RKO (cell line): Measurements from ENCODE around the gene ELSPBP1.
A peak's percentile ranks its signal among the peaks of the same experiment; 100 is the strongest.
"Not testable (repeated sequence)": the region's sequence is repeated elsewhere in the genome, so short reads cannot be mapped to it uniquely, and the experiment has no call there.

ENCODE experiments used
- DNase-seq: peaks from one replicate; pipeline ENCODE4 v3.0.0-alpha.2; 2016; ENCODE audit warnings: low spot score

Gene ELSPBP1

DNA sequence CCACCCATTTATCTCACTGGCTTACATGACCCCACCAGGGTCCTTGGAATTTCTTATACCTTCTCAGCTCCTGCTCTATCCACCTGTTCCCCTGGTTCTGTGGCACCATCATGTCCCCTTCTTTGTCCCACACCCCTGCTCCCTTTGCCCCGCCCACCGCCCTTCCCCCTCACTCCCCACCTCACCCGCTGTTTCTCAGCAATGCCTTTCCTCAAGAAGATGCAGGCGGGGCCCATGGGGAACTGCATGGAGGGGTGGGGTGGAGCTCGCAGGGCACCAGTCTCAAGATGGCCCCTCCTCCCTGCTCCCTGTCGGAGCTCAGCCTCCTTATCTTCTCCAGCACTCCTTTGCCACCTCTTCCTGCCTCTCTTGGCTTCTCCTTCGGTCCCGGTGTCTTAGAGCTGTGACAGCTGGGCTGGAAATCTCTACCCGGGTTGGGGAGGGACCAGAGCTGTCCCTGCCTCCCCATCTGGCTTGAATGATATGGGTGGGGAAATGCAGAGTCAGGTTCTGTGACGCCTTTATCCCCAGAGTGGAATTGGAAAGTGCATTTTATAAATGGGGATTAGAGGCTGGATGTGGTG is 49.3 kb downstream of the ELSPBP1 start, which contains the start of gene CABP5:
Gene CABP5, minus strand, starts transcription at position 405 of the 584 bp plus-strand sequence. Its CDS starts 157 bp downstream, at position 248.
- DNase-seq = no peak

DNA sequence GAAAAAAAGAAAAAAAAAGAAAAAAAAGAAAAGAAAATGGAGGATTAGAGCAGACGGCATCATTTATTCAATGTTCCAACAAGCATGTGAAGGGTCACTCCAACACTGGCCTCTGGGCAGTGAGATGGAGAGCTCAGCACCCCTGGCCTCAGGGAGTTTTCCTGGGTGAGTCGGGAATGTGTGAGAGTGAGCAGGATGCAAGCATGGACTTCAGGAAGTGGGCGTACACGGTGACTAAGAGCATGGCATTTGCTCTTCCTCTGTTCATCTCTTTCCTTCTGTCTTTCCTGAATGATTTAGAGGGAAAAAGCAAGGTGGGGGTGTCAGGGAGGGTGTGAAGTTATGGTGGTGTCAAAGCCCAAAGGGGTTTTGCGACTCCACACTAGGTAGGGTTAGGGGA is 50.1 kb downstream of the ELSPBP1 start:
- no peak for DNase-seq

DNA sequence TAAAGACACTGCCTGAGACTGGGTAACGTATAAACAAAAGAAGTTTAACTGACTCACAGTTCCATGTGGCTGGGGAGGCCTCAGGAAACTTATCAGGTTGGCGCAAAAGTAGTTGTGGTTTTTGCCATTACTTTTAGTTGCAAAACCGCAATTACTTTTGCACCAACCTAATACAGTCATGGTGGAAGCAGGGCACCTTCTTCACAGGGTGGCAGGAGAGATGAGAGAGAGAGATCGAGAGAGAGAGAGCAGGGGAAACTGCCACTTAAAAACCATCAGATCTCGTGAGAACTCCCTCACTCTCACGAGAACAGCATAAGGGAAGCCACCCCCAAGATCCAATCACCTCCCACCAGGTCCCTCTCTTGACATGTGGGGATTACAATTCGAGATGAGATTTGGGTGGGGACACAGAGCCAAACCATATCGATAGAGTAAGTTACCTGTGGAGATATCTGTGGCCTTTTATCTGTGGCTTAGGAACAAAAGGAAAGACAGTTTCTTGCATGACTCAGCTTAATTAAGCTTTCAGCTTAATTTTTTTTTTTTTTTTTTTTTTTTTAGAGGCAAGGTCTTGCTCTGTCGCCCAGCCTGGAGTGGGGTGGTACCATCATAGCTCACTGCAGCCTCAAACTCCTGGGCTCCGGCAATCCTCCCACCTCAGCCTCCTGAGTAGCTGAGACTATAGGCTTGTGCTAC is 57.1 kb downstream of the ELSPBP1 start:
- DNase-seq = no peak

DNA sequence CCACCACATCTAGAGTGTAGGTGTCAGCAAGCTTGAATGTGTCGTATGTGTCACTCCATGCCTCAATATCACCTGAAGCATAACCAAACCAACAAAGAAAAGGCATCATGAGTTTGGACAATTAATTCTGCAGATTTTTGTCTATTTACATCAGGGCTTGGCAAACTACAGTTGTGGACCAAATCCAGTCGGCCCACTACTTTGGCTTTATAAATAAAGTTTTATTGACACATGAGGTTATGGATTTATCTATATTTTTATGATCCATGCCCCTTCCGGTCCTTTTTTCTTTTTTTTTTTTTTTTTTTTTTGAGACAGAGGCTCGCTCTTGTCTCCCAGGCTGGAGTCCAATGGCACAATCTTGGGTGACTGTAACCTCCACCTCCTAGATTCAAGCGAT is 58.6 kb downstream of the ELSPBP1 start:
- DNase-seq = no peak

DNA sequence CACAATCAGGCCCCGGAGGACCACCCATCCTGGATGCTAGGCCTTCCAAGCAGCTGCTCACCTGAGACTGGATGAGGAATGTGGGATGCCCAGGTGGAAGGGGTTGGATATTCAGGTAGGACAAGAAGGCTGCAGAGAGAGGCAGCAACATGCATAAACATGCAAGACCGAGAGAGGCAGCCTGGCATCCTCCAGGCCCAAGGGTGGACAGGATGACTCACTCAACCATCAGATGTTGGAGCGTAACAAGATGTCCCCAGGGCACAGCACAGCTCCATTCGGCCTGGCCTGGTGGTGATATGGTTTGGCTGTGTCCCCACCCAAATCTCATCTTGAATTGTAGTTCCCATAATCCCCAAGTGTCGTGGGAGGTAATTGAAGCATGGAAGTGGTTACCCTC is 59.4 kb downstream of the ELSPBP1 start:
- DNase-seq = no peak

DNA sequence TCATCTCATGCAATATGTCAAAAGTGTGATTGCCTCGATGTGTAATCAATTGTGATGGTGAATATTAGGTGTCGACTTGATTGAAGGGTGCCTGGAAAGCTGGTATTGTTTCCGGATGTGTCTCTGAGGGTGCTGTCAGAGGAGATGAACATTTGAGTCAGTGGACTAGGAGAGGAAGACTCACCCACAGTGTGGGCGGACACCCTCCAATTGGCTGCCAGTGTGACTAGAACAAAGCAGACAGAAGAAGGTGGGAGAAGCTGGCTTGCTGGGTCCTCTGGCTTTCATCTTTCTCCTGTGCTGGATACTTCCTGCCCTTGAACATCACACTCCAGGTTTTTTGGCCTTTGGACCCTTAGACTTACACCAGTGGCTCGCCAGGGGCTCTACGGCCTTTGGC is 64.9 kb downstream of the ELSPBP1 start:
- peak; percentile 15 for DNase-seq

DNA sequence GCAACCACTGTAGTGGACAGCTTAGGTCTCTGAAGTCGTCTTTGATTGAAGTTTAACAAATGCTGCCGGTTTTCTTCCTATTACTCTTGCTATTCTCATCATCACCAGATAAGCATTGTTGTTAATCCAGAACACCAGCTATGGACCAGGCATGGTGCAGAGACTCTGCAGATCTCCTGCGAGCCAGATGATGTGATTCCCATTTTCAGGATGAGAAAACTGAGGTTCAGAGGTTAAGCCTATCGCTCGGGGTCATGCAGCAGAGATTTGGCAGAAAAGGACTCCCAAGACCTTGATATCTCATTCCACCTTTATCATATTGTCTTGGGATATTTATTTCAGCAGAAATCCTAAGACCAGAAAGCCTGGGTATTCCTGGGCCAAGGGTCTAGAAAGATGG is 65.9 kb downstream of the ELSPBP1 start:
- no peak for DNase-seq

DNA sequence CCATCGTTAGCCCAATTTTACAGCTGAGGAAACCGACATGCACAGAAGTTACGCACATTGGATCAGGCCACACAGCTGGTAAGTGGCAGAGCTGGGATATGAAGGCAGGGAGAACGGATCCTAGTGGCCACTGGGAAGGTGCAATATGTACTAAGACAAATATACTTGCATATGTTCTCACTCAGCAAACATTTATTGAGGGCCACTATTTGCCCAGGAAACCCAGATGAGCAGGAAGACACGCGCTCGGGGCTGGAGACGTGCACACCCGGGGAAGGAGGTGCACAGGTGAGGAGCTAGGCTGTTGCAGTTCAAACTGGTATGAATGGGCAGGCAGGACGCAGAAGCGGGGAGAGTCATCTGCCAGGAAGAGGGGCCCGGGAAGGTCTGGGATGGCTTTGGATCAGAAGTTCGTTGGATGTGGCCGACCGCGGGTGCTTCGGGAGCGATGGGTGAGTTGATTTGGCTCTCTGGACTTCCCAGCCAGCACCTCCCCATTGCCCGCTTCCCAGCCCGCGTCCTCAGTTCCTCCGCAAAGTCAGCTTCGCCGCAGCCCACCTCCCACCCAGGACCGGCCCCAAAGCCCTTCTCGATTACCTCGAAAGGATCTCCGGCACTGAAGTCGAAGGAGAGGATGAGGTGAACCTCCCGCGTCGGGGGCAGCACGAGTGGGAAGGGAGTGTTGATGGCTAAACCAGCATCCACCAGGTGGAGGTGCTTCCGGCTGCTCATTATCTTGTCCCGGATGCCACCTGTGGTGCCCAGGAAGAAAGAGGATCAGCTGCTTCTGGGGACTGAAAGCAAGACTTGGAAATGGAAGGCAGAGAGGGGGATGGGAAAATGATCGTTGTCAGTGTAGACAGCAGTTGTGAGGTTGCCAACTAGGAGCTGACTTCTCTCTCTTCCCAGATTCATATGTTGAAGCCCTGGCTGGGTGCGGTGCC is 67.2 kb downstream of the ELSPBP1 start:
- DNase-seq = no peak

DNA sequence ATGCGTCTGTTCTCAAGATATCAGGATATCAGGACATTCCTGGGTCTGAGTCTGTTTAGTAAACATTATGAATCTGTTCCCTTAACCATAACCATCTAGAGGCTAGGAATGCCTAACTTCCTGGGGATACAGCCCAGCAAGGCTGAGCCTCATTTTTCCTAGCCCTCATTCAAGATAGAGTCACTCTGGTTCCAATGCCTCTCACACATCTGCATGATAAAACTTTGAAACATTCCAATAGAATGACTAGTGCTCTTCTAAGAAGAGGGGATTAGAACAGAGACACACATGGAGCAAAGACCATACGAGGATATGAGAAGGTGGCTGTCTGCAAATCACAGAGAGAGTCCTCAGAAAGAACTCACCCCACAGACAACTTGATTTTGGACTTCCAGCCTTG is 70.1 kb downstream of the ELSPBP1 start:
- DNase-seq = no peak

DNA sequence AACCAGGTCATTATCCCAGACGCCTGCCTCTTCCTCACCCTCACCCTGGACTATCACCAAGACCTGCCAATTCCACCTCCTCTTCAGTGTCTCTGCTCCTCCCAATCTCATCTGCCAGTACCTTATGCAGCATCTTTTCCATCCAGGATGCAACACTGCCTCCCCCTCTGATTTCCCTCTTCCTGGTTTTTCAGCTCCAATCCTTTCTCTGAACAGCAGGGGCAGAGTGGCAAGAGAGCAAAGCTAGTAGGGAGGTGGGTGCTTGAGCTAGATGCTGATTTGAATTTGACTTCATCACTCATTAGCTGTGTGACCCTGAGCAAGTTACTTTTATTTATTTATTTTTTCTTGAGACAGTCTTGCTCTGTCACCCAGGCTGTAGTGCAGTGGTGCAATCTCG is 75.0 kb downstream of the ELSPBP1 start:
- no peak for DNase-seq

DNA sequence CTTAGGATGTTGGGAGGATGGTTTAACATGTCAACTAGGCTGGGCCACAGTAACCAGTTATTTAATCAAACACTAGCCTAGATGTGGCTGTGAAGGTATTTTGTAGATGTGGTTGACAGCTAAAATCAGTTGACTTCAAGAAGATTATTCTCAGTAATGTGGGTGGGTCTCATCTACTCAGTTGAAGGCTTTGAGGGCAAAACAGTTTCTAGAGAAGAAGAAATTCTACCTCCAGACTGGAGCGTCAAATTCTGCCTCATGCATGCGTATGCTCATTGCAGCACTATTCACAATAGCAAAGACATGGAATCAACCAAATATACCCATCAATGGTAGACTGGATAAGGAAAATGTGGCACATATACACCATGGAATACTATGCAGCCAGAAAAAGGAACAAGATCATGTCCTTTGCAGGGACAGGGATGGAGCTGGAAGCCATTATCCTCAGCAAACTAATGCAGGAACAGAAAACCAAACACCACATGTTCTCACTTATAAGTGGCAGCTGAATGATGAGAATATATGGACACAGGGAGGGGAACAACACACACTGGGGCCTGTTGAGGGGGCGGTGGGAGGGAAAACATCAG is 75.8 kb downstream of the ELSPBP1 start:
- DNase-seq = not testable (repeated sequence)
